GM12892 (cell line): ENCODE measurements around the gene ACMSD.

Experiments
- POLR2A ChIP-seq: IDR thresholded peaks from 2 replicates; pipeline ENCODE4 v1.6.1; 2011; ENCODE audit warnings: low read depth, low read length, control low read depth
- TAF1 ChIP-seq: IDR thresholded peaks from 2 replicates; pipeline ENCODE4 v1.6.1; 2011; ENCODE audit warnings: low read depth, mild to moderate bottlenecking, control low read depth, low read length, borderline replicate concordance

GRCh38 chr2:134863446-134863845, 25.0 kb downstream of the ACMSD start:
- TF ChIP-seq TAF1 (no peak), POLR2A (no peak)
